Eye (tissue), 1 donor: ENCODE measurements around the gene UQCR10.

ENCODE experiments used
- DNase-seq: peaks from one replicate; pipeline ENCODE4 v3.0.0-alpha.2; 2015

Gene UQCR10

GRCh38 chr22:29767171-29768051, at the start of gene UQCR10:
Gene UQCR10 (plus strand): TSS chr22:29767369. CDS start chr22:29767399, 30 bp downstream.
- peak; percentile 98 for DNase-seq

- no peak for DNase-seq
These were observed 49.4 kb upstream of the UQCR10 start for GRCh38 chr22:29717789-29718188.

- DNase-seq: no peak
These were observed 47.9 kb upstream of the UQCR10 start for GRCh38 chr22:29718949-29719898.

GRCh38 chr22:29719899-29720645, 47.1 kb upstream of the UQCR10 start, which contains the start of gene CABP7:
Gene CABP7 (plus strand): TSS chr22:29720003. CDS start chr22:29720425, 422 bp downstream.
- DNase-seq: no peak

GRCh38 chr22:29720811-29721323, 46.3 kb upstream of the UQCR10 start:
- DNase-seq: no peak

GRCh38 chr22:29722151-29722550, 45.0 kb upstream of the UQCR10 start:
- DNase-seq: no peak

- DNase-seq: no peak
These were observed 44.6 kb upstream of the UQCR10 start for GRCh38 chr22:29722587-29722986.

GRCh38 chr22:29723766-29724165, 43.4 kb upstream of the UQCR10 start:
- DNase-seq: no peak

- DNase-seq: no peak
These were observed 42.3 kb upstream of the UQCR10 start for GRCh38 chr22:29724843-29725242.

- DNase-seq: no peak
These were observed 41.1 kb upstream of the UQCR10 start for GRCh38 chr22:29726106-29726505.

GRCh38 chr22:29726512-29727130, 40.5 kb upstream of the UQCR10 start:
- peak; percentile 47 for DNase-seq

- DNase-seq: peak; percentile 73
These were observed 40.0 kb upstream of the UQCR10 start for GRCh38 chr22:29727131-29727523.

- DNase-seq: no peak
These were observed 38.0 kb upstream of the UQCR10 start for GRCh38 chr22:29729161-29729560.

GRCh38 chr22:29731058-29731850, 35.9 kb upstream of the UQCR10 start:
- DNase-seq: no peak

- no peak for DNase-seq
These were observed 34.3 kb upstream of the UQCR10 start for GRCh38 chr22:29732883-29733282.

GRCh38 chr22:29733362-29734201, 33.6 kb upstream of the UQCR10 start:
- no peak for DNase-seq

- DNase-seq: no peak
These were observed 32.8 kb upstream of the UQCR10 start for GRCh38 chr22:29734406-29734805.

GRCh38 chr22:29734838-29735237, 32.3 kb upstream of the UQCR10 start:
- no peak for DNase-seq

GRCh38 chr22:29735416-29735815, 31.8 kb upstream of the UQCR10 start:
- no peak for DNase-seq
